Measurements from ENCODE around the gene ST14.

The ST14 gene

DNA sequence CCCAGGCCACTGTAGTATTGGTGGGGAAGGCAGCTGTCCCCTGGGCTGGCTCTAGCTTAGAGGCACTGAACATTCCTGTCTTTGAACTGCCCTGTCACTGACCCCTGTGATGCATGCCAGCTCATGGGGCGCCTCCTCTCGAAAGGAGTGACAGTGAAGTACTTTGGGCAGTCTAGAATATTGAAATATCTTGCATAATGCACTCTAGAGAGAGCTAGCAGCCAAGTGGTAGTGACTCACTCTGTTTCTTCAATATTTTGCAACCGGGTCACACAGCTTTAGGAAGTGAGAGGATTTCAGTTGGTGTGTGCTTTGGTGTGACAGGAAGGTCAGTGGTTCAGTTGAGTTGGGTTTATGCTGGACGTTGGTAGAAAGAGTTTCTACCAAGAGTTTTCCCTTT lies 35.5 kb upstream of the ST14 start:
- no peak overlapping the region for H3K4me3 ChIP-seq (ENCODE audit: control insufficient read depth, low read depth, low read length)
- TF ChIP-seq, protein P1, sequence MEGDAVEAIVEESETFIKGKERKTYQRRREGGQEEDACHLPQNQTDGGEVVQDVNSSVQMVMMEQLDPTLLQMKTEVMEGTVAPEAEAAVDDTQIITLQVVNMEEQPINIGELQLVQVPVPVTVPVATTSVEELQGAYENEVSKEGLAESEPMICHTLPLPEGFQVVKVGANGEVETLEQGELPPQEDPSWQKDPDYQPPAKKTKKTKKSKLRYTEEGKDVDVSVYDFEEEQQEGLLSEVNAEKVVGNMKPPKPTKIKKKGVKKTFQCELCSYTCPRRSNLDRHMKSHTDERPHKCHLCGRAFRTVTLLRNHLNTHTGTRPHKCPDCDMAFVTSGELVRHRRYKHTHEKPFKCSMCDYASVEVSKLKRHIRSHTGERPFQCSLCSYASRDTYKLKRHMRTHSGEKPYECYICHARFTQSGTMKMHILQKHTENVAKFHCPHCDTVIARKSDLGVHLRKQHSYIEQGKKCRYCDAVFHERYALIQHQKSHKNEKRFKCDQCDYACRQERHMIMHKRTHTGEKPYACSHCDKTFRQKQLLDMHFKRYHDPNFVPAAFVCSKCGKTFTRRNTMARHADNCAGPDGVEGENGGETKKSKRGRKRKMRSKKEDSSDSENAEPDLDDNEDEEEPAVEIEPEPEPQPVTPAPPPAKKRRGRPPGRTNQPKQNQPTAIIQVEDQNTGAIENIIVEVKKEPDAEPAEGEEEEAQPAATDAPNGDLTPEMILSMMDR (conservative IDR thresholded peaks at IDR 0.05; ENCODE audit: control insufficient read depth, insufficient read depth, low read depth, low read length) = no peak
- DNase-seq (ENCODE audit: low read depth) = peak; percentile 94

DNA sequence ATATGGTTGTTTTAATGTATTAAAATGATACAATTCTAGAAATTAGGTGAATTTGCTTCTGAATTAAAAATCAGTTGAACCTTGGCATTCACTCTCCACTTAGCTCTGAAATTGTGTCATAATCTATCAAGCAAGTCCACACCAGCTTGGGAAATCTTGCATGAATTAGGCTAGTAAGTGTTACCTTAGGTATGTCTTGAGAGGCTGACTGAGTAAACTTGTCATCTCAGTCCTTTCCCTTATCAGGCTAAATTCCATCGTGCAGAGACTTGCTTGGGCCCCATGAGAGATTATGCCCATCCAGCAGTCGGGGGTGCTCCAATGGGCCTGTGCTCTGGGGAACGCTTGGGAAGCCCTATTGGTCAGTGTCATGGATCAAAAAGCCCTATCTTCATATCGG lies 33.9 kb upstream of the ST14 start:
- TF ChIP-seq, protein P1 (conservative IDR thresholded peaks at IDR 0.05; ENCODE audit: control insufficient read depth, insufficient read depth, low read depth, low read length) = no peak
- DNase-seq (ENCODE audit: low read depth) = no peak
- no peak overlapping the region for H3K4me3 ChIP-seq (ENCODE audit: control insufficient read depth, low read depth, low read length)

DNA sequence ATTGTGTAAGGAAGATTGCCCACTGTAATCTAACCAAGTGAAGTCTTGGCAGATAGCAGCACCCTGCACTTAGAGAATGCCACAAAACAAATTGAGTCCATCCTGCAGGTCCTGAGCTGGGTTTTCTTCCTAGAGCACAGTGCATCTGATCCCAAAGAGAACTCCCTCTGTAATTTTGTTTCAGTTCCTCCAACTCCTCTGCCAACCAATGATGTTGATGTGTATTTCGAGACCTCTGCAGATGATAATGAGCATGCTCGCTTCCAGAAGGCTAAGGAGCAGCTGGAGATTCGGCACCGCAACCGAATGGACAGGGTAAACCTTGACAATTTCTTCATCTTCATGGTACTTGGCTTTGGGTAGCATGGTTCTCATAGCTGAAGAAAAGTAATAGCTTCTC lies 33.1 kb upstream of the ST14 start:
- no peak for DNase-seq (ENCODE audit: low read depth)
- TF ChIP-seq, protein P1 (conservative IDR thresholded peaks at IDR 0.05; ENCODE audit: control insufficient read depth, insufficient read depth, low read depth, low read length) = no peak
- H3K4me3 ChIP-seq (ENCODE audit: control insufficient read depth, low read depth, low read length) = no peak overlapping the region

DNA sequence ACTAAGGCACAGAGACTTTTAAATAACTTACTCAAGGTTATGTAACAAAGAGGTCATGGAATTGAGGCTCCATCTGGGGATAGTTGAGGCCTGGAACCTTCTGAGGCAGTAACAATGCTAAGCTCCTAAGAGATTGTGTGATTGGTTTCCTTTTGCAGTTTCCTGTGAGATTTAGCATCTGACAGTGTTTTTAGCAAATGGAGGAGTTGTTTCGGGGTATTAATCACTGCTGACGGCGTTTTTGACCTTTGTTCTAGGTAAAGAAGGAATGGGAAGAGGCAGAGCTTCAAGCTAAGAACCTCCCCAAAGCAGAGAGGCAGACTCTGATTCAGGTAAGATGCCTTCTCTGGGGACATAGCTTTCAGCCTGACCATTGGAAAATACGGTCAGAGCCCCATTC lies 32.1 kb upstream of the ST14 start:
- TF ChIP-seq, protein P1 (conservative IDR thresholded peaks at IDR 0.05; ENCODE audit: control insufficient read depth, insufficient read depth, low read depth, low read length) = no peak
- no peak for DNase-seq (ENCODE audit: low read depth)
- no peak overlapping the region for H3K4me3 ChIP-seq (ENCODE audit: control insufficient read depth, low read depth, low read length)

DNA sequence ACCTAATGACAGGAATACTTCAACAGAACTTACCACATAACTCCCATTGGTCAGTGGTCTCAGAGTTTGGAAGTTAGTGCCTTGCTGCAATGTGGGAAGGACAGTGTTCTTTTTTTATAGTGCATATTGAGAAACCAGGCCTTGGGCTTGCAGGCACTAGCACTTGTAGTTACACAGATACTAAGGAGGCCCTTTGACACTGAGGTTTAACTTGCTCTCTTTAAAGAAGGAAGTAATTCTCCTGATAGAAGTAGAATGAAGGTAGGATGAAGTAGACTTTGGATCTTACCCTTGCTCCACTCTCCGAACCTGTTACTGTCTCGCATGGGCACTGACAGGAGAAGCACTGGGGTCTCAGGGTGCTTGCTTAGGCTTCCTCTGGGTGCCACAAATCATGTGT lies 31.0 kb upstream of the ST14 start:
- TF ChIP-seq, protein P1 (conservative IDR thresholded peaks at IDR 0.05; ENCODE audit: control insufficient read depth, insufficient read depth, low read depth, low read length) = no peak
- no peak for DNase-seq (ENCODE audit: low read depth)

DNA sequence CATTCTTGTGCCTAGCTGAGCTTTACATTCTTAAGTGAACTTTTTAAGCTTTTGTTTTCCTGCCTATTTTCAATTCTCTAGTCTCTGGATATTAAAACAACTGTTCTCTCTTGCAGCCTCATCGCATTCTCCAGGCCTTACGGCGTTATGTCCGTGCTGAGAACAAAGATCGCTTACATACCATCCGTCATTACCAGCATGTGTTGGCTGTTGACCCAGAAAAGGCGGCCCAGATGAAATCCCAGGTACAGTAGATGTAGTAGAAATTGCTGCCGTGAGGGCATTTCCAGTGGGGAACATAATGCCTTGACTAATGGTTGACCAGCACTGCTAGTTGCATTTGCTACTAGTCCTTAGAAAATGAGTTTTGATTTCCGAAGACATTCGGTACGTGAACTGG lies 29.7 kb upstream of the ST14 start:
- H3K4me3 ChIP-seq (ENCODE audit: control insufficient read depth, low read depth, low read length) = no peak overlapping the region
- TF ChIP-seq, protein P1 (conservative IDR thresholded peaks at IDR 0.05; ENCODE audit: control insufficient read depth, insufficient read depth, low read depth, low read length) = no peak
- DNase-seq (ENCODE audit: low read depth) = no peak

More for the DNA sequence above, 31.0 kb upstream of the ST14 start:
- H3K4me3 ChIP-seq (ENCODE audit: control insufficient read depth, low read depth, low read length) = no peak overlapping the region
